Measurements from ENCODE around the gene DCX. TPM values are rescaled to one million over a fixed set of nuclear protein-coding genes. Genes with fewer than 3 reads are reported as not detected.

DCX gene
- total and polyA plus RNA-seq, 2 experiments from 2014 or later = 0.66 to 3.0 TPM

DNA sequence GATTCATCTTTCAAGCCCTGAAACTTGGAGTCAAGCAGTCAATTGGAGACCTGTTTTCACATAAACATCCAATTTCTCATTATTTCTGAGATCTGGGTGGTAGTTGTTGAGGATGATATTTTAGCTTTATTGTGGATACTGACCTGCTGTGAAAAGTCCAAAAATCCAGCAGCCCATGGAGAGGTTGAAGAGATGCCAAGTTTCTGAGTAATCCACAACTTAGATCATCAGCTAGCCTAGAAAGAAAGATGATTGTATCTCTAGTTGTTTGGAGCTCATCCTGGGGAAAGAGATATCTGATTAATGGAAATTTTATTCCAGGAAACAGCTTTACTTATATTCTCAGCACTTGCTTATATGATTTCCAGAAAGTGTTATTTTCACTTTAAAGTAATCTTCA is 48.6 kb upstream of the DCX start:
- no peaks in the 10 kb centered on the region for H3K27me3 ChIP-seq (ENCODE audit: insufficient read depth)
- H2AFZ ChIP-seq = no peak overlapping the region; the same call in 1 of the 2 replicates
- no peaks in the 10 kb centered on the region for H3K9me2 ChIP-seq (ENCODE audit: insufficient read depth)
- H3K79me2 ChIP-seq (replicated peaks; ENCODE audit: insufficient read depth) = no peaks in the 10 kb centered on the region
- H3K4me3 Mint-ChIP-seq = no peak overlapping the region
- no peak overlapping the region for H3K27ac Mint-ChIP-seq
- ATAC-seq (no peak), DNase-seq (ENCODE audit: low spot score) (no peak)
- H4K20me1 ChIP-seq (replicated peaks; ENCODE audit: insufficient read depth) = no peaks in the 10 kb centered on the region
- no peaks in the 10 kb centered on the region for H3K36me3 ChIP-seq (ENCODE audit: insufficient read depth)
- H3K4me2 ChIP-seq = no peak overlapping the region
- no peak overlapping the region for H3K4me3 ChIP-seq
- no peak for TF ChIP-seq STAT1 (IDR thresholded peaks at IDR 0.05; ENCODE audit: unreplicated experiment)
- TF ChIP-seq NANOG (IDR thresholded peaks at IDR 0.05; ENCODE audit: borderline replicate concordance) = no peak
- TF ChIP-seq ZNF331 (CRISPR knock-in tag; IDR thresholded peaks at IDR 0.05; ENCODE audit: low read depth) = no peak
- no peak for TF ChIP-seq CREB1 (CRISPR knock-in tag; IDR thresholded peaks at IDR 0.05; ENCODE audit: low read depth)
- TF ChIP-seq POLR2AphosphoS5 (IDR thresholded peaks at IDR 0.05; ENCODE audit: low read depth) = no peak
- TF ChIP-seq, protein P1, sequence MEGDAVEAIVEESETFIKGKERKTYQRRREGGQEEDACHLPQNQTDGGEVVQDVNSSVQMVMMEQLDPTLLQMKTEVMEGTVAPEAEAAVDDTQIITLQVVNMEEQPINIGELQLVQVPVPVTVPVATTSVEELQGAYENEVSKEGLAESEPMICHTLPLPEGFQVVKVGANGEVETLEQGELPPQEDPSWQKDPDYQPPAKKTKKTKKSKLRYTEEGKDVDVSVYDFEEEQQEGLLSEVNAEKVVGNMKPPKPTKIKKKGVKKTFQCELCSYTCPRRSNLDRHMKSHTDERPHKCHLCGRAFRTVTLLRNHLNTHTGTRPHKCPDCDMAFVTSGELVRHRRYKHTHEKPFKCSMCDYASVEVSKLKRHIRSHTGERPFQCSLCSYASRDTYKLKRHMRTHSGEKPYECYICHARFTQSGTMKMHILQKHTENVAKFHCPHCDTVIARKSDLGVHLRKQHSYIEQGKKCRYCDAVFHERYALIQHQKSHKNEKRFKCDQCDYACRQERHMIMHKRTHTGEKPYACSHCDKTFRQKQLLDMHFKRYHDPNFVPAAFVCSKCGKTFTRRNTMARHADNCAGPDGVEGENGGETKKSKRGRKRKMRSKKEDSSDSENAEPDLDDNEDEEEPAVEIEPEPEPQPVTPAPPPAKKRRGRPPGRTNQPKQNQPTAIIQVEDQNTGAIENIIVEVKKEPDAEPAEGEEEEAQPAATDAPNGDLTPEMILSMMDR (conservative IDR thresholded peaks at IDR 0.05; ENCODE audit: low read depth in 2 of 2) = no peak
- TF ChIP-seq EZH2phosphoT487 (IDR thresholded peaks at IDR 0.05; ENCODE audit: unreplicated experiment) = no peak
- TF ChIP-seq EZH2 (IDR thresholded peaks at IDR 0.05; ENCODE audit: low read depth, unreplicated experiment) = no peak
- TF ChIP-seq, protein P2, sequence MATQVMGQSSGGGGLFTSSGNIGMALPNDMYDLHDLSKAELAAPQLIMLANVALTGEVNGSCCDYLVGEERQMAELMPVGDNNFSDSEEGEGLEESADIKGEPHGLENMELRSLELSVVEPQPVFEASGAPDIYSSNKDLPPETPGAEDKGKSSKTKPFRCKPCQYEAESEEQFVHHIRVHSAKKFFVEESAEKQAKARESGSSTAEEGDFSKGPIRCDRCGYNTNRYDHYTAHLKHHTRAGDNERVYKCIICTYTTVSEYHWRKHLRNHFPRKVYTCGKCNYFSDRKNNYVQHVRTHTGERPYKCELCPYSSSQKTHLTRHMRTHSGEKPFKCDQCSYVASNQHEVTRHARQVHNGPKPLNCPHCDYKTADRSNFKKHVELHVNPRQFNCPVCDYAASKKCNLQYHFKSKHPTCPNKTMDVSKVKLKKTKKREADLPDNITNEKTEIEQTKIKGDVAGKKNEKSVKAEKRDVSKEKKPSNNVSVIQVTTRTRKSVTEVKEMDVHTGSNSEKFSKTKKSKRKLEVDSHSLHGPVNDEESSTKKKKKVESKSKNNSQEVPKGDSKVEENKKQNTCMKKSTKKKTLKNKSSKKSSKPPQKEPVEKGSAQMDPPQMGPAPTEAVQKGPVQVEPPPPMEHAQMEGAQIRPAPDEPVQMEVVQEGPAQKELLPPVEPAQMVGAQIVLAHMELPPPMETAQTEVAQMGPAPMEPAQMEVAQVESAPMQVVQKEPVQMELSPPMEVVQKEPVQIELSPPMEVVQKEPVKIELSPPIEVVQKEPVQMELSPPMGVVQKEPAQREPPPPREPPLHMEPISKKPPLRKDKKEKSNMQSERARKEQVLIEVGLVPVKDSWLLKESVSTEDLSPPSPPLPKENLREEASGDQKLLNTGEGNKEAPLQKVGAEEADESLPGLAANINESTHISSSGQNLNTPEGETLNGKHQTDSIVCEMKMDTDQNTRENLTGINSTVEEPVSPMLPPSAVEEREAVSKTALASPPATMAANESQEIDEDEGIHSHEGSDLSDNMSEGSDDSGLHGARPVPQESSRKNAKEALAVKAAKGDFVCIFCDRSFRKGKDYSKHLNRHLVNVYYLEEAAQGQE (IDR thresholded peaks at IDR 0.05; ENCODE audit: unreplicated experiment) = no peak
- no peak for TF ChIP-seq ZNF114 (CRISPR knock-in tag; IDR thresholded peaks at IDR 0.05)
- H3F3A ChIP-seq (replicated peaks; ENCODE audit: low read depth) = no peaks in the 10 kb centered on the region
- no peaks in the 10 kb centered on the region for H3K4me1 ChIP-seq (ENCODE audit: insufficient read depth)
- no peaks in the 10 kb centered on the region for H3K36me3 Mint-ChIP-seq (ENCODE audit: low read depth)
- no peak overlapping the region for H3K27ac ChIP-seq (ENCODE audit: low read depth)
- no peaks in the 10 kb centered on the region for H3K27me3 Mint-ChIP-seq (ENCODE audit: insufficient read depth, low read depth, poor library complexity)
- peaks cover 5% of the 10 kb centered on the region; the same call in 2 of the 3 replicates for H3K4me1 Mint-ChIP-seq
- no peaks in the 10 kb centered on the region for H3K9me3 Mint-ChIP-seq

DNA sequence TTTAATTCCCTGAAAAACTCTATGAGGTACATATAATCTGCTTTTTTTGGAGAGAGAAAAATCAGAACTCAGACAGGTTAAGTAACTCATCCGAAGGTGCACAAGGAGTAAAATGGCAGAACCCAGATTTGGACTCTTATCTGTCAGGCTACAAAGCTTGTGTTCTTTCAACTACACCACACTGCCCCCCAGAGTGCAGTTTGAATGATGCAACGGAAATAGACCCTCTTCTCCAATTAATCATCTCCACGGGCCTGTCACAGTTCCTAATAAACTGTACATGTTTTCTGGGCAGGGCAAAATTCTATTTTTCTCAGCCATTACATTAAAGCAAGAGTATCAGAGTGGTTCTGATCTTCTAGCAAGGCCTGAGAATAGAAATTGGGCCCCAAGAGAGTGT is 35.3 kb upstream of the DCX start:
- Histone ChIP-seq H2AFZ (no peak overlapping the region), H4K20me1 (replicated peaks; ENCODE audit: insufficient read depth) (no peaks in the 10 kb centered on the region), H3K4me1 (ENCODE audit: insufficient read depth) (0 out of 2 replicates have a peak, but pooled peaks cover 9% of the 10 kb centered on the region), H3K4me2 (no peak overlapping the region), H3K9me2 (ENCODE audit: insufficient read depth) (no peaks in the 10 kb centered on the region), H3K36me3 (ENCODE audit: insufficient read depth) (no peaks in the 10 kb centered on the region), H3K27ac (ENCODE audit: low read depth) (no peak overlapping the region), H3K4me3 (no peak overlapping the region), H3K27me3 (ENCODE audit: insufficient read depth) (no peaks in the 10 kb centered on the region), H3K79me2 (replicated peaks; ENCODE audit: insufficient read depth) (no peaks in the 10 kb centered on the region), H3F3A (replicated peaks; ENCODE audit: low read depth) (no peaks in the 10 kb centered on the region)
- ATAC-seq = peak; percentile 48
- Mint-ChIP-seq H3K4me1 (peaks cover 6% of the 10 kb centered on the region), H3K4me3 (no peak overlapping the region), H3K27ac (no peak overlapping the region), H3K36me3 (ENCODE audit: low read depth) (no peaks in the 10 kb centered on the region), H3K27me3 (ENCODE audit: insufficient read depth, low read depth, poor library complexity) (no peaks in the 10 kb centered on the region), H3K9me3 (no peaks in the 10 kb centered on the region)
- TF ChIP-seq CREB1 (CRISPR knock-in tag; IDR thresholded peaks at IDR 0.05; ENCODE audit: low read depth) = no peak
- TF ChIP-seq, protein P3, sequence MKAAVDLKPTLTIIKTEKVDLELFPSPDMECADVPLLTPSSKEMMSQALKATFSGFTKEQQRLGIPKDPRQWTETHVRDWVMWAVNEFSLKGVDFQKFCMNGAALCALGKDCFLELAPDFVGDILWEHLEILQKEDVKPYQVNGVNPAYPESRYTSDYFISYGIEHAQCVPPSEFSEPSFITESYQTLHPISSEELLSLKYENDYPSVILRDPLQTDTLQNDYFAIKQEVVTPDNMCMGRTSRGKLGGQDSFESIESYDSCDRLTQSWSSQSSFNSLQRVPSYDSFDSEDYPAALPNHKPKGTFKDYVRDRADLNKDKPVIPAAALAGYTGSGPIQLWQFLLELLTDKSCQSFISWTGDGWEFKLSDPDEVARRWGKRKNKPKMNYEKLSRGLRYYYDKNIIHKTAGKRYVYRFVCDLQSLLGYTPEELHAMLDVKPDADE (IDR thresholded peaks at IDR 0.05) = no peak
- TF ChIP-seq, protein P1 (conservative IDR thresholded peaks at IDR 0.05; ENCODE audit: low read depth in 2 of 2) = peak; percentile 54 to 62
- TF ChIP-seq STAT1 (IDR thresholded peaks at IDR 0.05; ENCODE audit: unreplicated experiment) = no peak
- no peak for TF ChIP-seq EZH2phosphoT487 (IDR thresholded peaks at IDR 0.05; ENCODE audit: unreplicated experiment)
- TF ChIP-seq ZNF114 (CRISPR knock-in tag; IDR thresholded peaks at IDR 0.05) = no peak
- peak; percentile 57 for DNase-seq (ENCODE audit: low spot score)

All from GM23338 (cell line).